Measurements from ENCODE around the gene FNDC3A.

DNA sequence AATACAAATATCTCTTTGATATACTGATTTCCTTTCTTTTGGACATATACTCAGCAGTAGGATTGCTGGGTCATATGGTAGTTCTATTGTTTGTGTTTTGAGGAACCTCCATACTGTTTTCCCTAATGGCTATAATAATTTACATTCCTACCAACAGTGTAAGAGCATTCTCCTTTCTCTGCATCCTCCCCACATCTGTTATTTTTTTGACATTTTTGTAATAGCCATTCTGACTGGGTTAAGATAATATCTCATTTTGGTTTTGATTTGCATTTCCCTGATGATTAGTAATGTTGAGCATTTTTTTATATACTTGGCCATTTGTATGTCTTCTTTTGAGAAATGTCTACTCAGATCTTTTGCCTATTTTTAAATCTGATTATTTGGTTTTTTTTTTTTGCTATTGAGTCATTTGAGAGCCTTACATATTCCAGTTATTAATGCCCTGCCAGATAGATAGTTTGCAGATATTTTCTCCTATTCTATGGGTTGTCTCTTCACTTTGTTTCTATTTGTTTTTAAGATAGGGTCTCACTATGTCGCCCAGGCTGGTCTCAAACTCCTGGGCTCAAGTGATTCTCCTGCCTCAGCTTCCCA lies 95.7 kb downstream of the FNDC3A start:
- no peak for TF ChIP-seq POLR2AphosphoS5 (IDR thresholded peaks at IDR 0.05)
- TF ChIP-seq, protein P1, sequence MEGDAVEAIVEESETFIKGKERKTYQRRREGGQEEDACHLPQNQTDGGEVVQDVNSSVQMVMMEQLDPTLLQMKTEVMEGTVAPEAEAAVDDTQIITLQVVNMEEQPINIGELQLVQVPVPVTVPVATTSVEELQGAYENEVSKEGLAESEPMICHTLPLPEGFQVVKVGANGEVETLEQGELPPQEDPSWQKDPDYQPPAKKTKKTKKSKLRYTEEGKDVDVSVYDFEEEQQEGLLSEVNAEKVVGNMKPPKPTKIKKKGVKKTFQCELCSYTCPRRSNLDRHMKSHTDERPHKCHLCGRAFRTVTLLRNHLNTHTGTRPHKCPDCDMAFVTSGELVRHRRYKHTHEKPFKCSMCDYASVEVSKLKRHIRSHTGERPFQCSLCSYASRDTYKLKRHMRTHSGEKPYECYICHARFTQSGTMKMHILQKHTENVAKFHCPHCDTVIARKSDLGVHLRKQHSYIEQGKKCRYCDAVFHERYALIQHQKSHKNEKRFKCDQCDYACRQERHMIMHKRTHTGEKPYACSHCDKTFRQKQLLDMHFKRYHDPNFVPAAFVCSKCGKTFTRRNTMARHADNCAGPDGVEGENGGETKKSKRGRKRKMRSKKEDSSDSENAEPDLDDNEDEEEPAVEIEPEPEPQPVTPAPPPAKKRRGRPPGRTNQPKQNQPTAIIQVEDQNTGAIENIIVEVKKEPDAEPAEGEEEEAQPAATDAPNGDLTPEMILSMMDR (IDR thresholded peaks at IDR 0.05), result no peak
- no peak for TF ChIP-seq POLR2A (IDR thresholded peaks at IDR 0.05)

Measured in stomach (tissue), 4 donors.